ENCODE measurements around the gene LRRC38. TPM values are rescaled to one million over a fixed set of nuclear protein-coding genes. Genes with fewer than 3 reads are reported as not detected.

Gene LRRC38
- total RNA-seq, 1 experiment from 2014 or later = not detected

GRCh38 chr1:13512472-13512871, 1.3 kb downstream of the LRRC38 start (continued):
- TF ChIP-seq CTCF (IDR thresholded peaks at IDR 0.05 in 2 of 3, conservative IDR thresholded peaks at IDR 0.05 in 1 of 3; ENCODE audit: borderline replicate concordance in 1 of 3, insufficient read depth in 1 of 3, low read depth in 2 of 3, low read length in 2 of 3) (no peak), POLR2A (IDR thresholded peaks at IDR 0.05; ENCODE audit: borderline replicate concordance, extremely low read depth, insufficient read depth, insufficient read length) (no peak), ELF1 (IDR thresholded peaks at IDR 0.05; ENCODE audit: borderline replicate concordance, low read depth) (no peak), FOSL1 (IDR thresholded peaks at IDR 0.05; ENCODE audit: low read depth) (no peak)

- Histone ChIP-seq H3K36me3 (ENCODE audit: control insufficient read depth in 1 of 2, insufficient read depth in 2 of 2, low read length in 2 of 2) (no peaks in the 10 kb centered on the region), H3K27me3 (ENCODE audit: insufficient read depth, low read length) (peaks cover 11% of the 10 kb centered on the region; the same call in 1 of the 2 replicates), H3K9me3 (ENCODE audit: control insufficient read depth in 1 of 2, insufficient read depth in 1 of 2, low read depth in 1 of 2, low read length in 2 of 2) (no peaks in the 10 kb centered on the region), H3K4me2 (ENCODE audit: low read length) (no peak overlapping the region), H2AFZ (ENCODE audit: low read depth, low read length, poor library complexity, severe bottlenecking) (no peak overlapping the region), H3K9ac (ENCODE audit: low read length) (no peak overlapping the region), H3K79me2 (ENCODE audit: insufficient read depth, low read length) (no peaks in the 10 kb centered on the region), H3K4me3 (replicated peaks in 1 of 2; ENCODE audit: low read depth in 1 of 2, low read length in 2 of 2) (no peak overlapping the region), H3K4me1 (ENCODE audit: control insufficient read depth in 1 of 2, insufficient read depth in 2 of 2, low read length in 2 of 2) (no peaks in the 10 kb centered on the region), H3K27ac (ENCODE audit: low read depth, low read length) (no peak overlapping the region), H4K20me1 (ENCODE audit: insufficient read depth) (no peaks in the 10 kb centered on the region), H3K9me2 (ENCODE audit: insufficient read depth) (no peaks in the 10 kb centered on the region)
- TF ChIP-seq EZH2 (IDR thresholded peaks at IDR 0.05) = no peak
- no peak for TF ChIP-seq EZH2phosphoT487 (IDR thresholded peaks at IDR 0.05; ENCODE audit: borderline replicate concordance)
- TF ChIP-seq SRF (IDR thresholded peaks at IDR 0.05; ENCODE audit: low read depth) = no peak
- no peak for TF ChIP-seq ZBTB33 (IDR thresholded peaks at IDR 0.05; ENCODE audit: extremely low read depth, insufficient replicate concordance, low read length)
- no peak for TF ChIP-seq SIN3A (IDR thresholded peaks at IDR 0.05; ENCODE audit: low read depth)
- TF ChIP-seq RAD21 (IDR thresholded peaks at IDR 0.05; ENCODE audit: low read depth) = no peak
- TF ChIP-seq CEBPB (IDR thresholded peaks at IDR 0.05; ENCODE audit: low read depth) = no peak
- TF ChIP-seq EGR1 (IDR thresholded peaks at IDR 0.05; ENCODE audit: low read depth) = no peak
- TF ChIP-seq MAX (IDR thresholded peaks at IDR 0.05) = no peak
- TF ChIP-seq FOSL1 (IDR thresholded peaks at IDR 0.05; ENCODE audit: low read depth) = no peak
- TF ChIP-seq REST (IDR thresholded peaks at IDR 0.05; ENCODE audit: low read depth) = no peak
- no peak for TF ChIP-seq ELF1 (IDR thresholded peaks at IDR 0.05; ENCODE audit: borderline replicate concordance, low read depth)
- TF ChIP-seq TCF7L2 (IDR thresholded peaks at IDR 0.05; ENCODE audit: borderline replicate concordance, extremely low read depth, insufficient read depth, insufficient read length) = no peak
- TF ChIP-seq CBX3 (IDR thresholded peaks at IDR 0.05; ENCODE audit: low read depth) = no peak
- TF ChIP-seq YY1 (IDR thresholded peaks at IDR 0.05; ENCODE audit: extremely low read depth, insufficient replicate concordance, low read depth, low read length) = no peak
- DNase-seq (ENCODE audit: low read depth, low spot score) = no peak
- POLR2A ChIA-PET = no interaction called here
- intact Hi-C loops (cut with micrococcal nuclease) = no loop called here
- no TSS peak for BruUV-seq (replicated peaks)
- RAD21 ChIA-PET (ENCODE audit: low non-redundant PET in 1 of 2, low total read pairs in 2 of 2, uncharacterized antibody in 2 of 2, unreplicated experiment in 2 of 2) = no interaction called here
- ATAC-seq = no peak
- CTCF ChIA-PET = no interaction called here
Measured at GRCh38 chr1:13510499-13510898, 3.3 kb downstream of the LRRC38 start.
